ENCODE data around the gene HIRA.

HIRA gene

GRCh38 chr22:19405652-19406051, 25.9 kb downstream of the HIRA start:
- DNase-seq, result no peak

DNA sequence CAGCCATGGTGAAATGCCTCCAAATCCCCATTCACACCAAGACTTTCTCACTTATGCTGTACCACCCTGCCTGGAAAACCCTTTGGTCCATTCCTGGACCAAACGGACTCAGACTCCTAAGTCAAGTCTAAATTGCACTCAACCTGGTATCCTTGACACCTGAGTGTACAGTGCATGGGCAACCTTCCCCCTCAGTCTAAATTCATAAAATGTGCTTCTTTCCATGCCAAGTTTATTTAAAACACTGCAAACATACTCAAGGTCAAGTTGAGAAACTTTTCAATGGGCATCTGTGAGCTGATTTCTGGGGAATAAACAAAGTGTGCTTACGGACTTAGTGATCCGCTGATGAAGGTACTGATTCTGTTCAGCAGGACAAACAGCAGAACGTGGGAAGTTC, 26.4 kb downstream of the HIRA start:
- no peak for DNase-seq

DNA sequence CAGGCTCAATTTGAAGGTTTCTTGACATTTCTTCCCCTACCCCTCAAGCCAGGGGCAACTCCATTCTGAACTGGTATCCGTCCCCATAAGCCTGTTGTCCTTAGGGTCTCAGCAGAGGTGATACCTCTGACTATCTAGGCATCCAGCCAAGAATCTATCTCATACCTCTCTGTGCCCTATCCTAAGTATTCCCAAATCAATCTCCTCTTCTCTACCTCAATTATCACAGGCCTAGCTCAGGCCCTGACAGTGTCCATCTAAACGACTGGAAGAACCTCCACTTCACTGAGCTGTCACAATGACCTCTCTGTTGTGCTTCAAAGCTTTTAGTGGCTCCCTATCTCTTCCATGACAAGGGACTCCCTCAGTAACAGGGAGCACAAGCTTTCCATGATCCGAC, 26.9 kb downstream of the HIRA start:
- DNase-seq, result no peak

DNA sequence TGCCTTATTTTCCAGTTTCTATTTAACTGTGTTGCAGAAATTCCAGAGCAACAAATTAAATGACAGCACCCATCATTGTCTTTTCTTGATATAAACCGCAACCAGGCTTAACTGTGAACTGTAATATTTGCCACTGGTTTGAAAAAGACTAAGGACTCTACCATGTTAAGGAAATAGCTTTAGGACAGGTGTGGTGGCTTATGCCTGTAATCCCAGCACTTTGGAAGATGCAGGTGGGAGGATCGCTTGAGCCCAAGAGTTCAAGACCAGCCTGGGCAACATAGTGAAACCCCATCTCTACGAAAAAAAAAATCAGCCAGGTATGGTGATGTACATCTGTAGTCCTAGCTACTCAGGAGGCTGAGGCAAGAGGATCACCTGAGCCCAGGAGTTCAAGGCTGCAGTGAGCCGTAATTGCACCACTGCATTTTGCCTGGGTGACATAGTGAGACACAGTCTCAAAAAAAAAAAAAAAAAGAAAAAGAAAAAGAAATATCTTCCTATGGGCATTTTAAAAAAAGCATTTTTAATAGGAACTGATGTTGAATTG, 28.8 kb downstream of the HIRA start:
- no peak for DNase-seq

DNA sequence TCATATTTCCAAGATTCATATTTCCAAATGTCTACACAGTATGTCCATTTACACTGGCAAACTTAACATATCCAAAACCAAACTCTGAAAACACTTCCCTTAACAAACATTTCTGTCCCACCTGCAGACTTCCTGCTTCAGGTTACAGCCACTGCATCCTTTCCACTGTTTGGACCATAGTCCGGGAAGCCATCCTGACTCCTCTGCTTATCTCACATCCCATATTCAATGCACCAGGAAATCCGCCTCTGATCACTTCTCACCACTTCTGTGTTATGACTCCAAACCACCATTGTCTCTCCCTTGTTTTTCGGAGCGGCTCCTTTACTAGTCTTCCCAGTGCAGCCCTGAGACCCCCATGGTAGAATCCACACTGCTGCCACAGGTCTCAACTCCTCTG, 30.1 kb downstream of the HIRA start:
- no peak for DNase-seq

DNA sequence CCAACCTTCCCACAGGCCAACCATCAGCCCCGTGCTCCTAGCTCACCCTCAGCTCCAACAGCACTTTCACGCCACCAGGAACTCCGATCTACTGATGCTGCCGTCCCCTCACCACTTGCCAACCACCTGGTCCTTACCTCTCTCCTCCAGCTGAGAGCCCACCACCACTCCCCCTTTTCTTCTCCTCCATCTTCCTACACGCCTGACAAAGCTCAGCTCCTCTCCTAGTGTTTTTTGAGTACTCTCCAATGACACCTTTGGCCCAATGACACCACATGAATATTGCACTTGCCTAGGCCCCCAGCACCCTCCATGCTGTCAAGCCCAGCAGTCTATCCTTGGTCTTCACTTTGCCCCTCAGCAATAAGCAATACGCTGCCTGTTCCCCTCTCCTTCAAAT, 30.7 kb downstream of the HIRA start:
- no peak for DNase-seq

DNA sequence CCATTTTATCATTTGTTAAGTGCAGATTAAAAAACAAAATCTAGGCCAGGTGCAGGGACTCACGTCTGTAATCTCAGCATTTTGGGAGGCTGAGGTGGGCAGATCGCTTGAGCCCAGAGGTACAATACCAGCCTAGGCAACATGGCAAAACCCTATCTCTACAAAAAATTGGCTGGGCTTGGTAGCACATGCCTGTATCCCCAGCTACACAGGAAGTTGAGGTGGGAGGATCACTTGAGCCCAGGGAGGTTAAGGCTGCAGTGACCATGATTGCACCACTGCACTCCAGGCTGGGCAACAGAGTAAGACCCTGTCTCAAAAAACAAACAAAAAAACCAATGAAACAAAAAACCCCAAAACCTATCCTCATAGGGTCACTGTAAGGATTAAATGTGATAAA, 32.9 kb downstream of the HIRA start:
- no peak for DNase-seq

- DNase-seq, result no peak
These were observed 33.3 kb downstream of the HIRA start for GRCh38 chr22:19398206-19398605.

DNA sequence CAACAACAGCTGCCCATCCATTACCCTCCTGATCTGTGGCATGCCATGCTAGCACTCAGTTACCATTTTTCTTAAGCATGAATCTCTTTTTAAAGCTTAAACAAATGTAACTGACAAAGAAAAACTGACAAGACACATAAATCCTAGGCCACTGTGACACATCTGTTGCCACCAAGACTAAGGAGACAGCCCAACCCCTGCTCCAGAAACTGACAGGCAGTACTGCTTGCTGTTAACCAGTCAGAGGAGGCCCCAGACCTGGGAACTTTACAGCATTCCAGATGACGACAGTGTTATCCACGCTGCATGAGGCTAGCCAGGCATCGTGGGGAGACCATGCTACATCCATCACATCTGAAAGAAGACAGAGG, 33.8 kb downstream of the HIRA start:
- DNase-seq, result no peak

GRCh38 chr22:19396934-19397733, 34.4 kb downstream of the HIRA start:
- DNase-seq, result no peak

DNA sequence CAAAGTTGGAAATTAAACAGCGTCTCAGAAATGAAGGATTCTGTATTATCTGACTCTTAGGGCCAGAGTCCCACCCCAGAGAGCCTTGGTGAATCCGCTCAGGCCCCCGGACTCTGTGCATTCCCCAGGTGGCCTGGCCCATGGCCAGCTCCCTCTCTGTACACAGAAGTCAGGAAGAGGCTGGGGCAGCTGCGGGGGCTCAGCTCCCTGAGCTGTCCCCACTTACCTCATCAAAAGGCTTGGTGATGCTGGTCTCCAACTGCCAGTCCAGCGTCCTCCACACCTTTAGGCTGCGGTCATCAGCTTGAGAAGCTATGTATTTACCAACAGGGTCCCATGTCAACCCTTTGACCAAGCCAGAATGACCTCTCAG, 35.0 kb downstream of the HIRA start:
- DNase-seq, result no peak

- no peak for DNase-seq
These were observed 36.3 kb downstream of the HIRA start for GRCh38 chr22:19395276-19395675.

- no peak for DNase-seq
These were observed 37.1 kb downstream of the HIRA start for GRCh38 chr22:19394274-19395050.

DNA sequence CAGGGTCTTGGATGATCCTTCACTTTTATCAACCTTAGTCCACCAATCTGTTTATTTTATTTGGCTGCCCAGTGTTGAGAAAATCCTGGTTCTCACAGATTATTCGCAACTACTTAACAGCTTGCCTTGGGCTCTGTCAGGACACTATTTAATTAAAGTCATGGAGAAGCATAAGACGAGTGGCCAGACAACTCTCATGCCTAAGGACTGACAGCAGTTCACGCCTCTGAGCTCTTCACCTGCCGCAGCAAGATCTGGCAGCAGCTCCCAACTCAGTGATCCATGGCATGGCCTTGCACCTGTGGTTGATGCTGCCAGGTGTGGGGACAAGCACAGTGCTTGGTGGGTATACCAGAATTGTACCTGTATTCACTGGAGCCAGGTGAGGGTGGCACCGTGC, 37.8 kb downstream of the HIRA start:
- DNase-seq, result peak; percentile 12

- no peak for DNase-seq
These were observed 44.0 kb downstream of the HIRA start for GRCh38 chr22:19387575-19387974.

DNA sequence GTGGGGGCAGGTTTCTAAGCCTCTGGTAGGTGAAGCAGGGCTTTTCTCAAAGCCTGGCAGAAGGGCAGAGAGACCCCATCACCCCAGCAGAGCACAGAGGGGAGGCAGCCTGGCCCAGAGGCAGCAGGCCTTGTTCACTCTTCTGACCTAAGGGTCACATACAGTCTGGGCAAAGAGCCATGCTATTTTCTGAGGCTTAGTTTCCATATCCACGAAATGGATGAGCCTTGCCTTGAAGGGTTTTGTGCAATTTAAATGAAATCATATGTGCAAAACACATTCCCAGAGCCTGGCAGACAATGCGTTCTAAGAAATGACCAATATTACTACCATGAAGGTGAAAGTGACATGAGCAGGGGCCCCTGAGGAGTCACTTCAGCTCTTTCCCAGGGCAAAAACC, 44.5 kb downstream of the HIRA start:
- DNase-seq, result no peak

GRCh38 chr22:19386248-19386647, 45.3 kb downstream of the HIRA start:
- DNase-seq, result no peak

DNA sequence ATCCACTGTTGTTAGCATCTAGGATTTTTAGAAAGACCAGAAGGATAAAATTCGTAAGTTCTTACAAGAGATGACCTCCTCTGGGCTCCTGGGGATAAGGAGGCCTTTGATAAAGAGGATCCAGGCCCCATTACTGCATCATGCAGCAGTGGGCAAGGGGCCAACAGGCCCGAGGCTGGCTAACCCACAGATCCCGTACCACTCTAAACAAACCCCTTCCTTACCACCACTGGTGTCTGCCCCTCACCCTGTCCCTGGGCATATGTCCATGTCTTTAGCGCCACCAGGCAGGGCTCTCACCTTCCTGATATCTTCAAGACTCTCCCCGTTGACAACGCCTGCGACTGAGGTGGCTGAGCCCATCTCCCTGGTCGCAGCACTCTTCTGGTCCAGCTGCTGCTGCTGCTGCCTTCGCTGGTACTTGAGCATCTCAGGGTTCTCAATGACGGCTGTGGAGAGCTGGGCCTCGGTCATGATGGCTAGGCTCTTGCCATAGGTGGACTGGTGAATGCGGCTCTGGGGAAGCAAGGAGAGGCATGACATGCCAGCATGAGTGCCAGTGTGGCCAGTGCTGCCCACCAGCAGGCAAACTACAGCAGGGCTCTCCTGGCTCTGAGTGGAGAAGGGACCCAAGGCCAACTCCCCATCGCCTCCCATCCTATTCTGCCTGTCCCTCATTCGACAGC, 46.2 kb downstream of the HIRA start:
- DNase-seq, result no peak

DNA sequence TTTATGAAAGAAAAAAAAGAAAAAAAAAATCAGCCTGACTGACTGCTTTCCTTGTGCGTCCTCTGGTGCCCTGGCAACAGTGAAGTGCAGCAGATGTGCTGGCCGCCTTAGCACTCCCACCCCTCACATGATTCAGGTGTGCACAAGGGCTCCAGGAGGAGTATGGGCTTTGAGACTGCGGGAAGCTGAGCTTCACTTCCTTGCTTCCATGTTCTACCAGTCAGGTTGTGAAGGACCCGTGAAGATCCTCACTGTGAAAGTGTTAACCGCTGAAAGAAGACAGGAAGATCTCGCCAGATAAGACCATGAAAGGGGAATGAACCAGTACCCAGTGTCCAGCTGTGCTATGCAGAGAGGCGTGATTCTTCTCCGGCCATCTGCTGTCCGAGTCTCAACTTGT, 48.2 kb downstream of the HIRA start:
- DNase-seq, result no peak

DNA sequence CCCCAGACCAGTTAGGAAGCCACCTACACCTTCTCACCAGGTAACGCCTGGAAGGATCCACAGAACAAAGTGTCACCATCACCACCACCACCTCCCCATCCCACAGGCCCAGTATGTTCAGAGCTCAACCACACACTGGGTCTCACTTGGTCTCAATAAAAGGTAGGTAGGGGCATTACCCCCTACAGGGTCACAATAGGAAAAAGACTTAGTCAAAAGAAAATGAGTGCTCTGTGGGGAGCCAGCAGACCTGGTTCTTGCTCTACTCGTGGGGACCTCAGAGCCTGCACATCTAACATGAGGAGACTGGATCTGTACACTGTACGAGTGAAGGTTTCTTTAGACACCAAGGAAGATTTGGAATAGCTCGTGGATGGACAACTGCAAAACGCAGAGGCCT, 49.3 kb downstream of the HIRA start:
- DNase-seq, result no peak

DNA sequence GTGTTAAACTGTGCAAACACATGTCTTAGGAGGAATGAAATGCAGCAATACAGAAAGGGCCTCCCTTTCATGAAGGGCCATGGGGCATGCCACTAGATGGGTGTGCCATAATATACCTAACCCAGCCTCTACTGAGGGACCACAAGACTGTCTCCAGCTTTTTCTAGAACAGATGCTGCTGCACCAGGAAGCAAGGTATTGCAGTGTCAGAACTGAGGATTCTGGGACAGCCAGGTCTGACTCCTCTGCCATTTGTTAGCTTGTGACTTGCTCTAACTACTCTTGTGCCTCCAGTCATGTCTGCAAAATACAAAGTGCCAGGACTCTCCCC, 53.2 kb downstream of the HIRA start:
- DNase-seq, result no peak

GRCh38 chr22:19377565-19378343, 53.8 kb downstream of the HIRA start:
- DNase-seq, result no peak

DNA sequence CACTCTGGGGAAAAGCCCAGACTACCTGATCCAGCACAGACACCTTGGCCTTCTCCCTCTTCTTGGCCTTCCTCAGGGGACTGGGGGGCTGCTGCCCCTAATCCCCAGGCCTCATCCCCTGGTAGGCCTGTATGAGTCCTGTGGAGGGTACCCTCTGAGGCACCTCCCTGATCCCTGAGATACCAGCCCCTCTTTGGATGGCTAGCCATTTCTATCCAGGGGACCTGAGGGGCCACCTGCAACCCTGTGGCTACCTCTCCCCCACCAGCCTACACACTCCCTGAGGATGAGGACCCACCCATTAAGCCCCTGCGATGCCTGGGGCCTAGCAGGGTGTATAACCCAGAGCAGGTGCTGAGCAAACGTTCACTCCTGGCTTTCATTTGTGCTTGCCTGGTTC, 54.6 kb downstream of the HIRA start:
- DNase-seq, result no peak
